Activated CD8-positive, alpha-beta T cell treated with anti-CD3 and anti-CD28 coated beads for 36 hours (primary cell): ENCODE results near the gene ALOX12B. TPM values are rescaled to one million over a fixed set of nuclear protein-coding genes. Genes with fewer than 3 reads are reported as not detected.
"Not testable (repeated sequence)": the region's sequence is repeated elsewhere in the genome, so short reads cannot be mapped to it uniquely, and the experiment has no call there.

Experiments used
- ATAC-seq: fragments of 200-7000 bp; cut with Tn5 transposase; one replicate; pipeline ENCODE4 v1.10.0; 2021; ENCODE audit warnings: mild to moderate bottlenecking, moderate library complexity
- CTCF ChIA-PET: fragments of 350-600 bp; sonication (Branson Sonifier 250); formaldehyde crosslinking; loops from one replicate; lab custom pipeline; 2021; ENCODE audit warnings: antibody characterized with exemption; lab: Charles Lee
- POLR2A ChIA-PET: fragments of 350-600 bp; sonication (Branson Sonifier 250); formaldehyde crosslinking; loops from one replicate; lab custom pipeline; 2021; ENCODE audit warnings: antibody characterized with exemption; lab: Charles Lee
- DNase-seq: peaks from one replicate; pipeline ENCODE4 v3.0.0-alpha.2; 2020
- H3K27ac Mint-ChIP-seq: one replicate; pipeline ENCODE4 v1.8.0; 2021; ENCODE audit warnings: mild to moderate bottlenecking, mixed read lengths
- H3K27me3 Mint-ChIP-seq: one replicate; pipeline ENCODE4 v1.8.0; 2021; ENCODE audit warnings: mixed read lengths
- H3K36me3 Mint-ChIP-seq: one replicate; pipeline ENCODE4 v1.8.0; 2021; ENCODE audit warnings: low read depth, mixed read lengths
- H3K4me1 Mint-ChIP-seq: one replicate; pipeline ENCODE4 v1.8.0; 2021; ENCODE audit warnings: low read depth, mixed read lengths
- H3K4me3 Mint-ChIP-seq: one replicate; pipeline ENCODE4 v1.8.0; 2021; ENCODE audit warnings: mild to moderate bottlenecking, moderate library complexity, mixed read lengths
- H3K9me3 Mint-ChIP-seq: one replicate; pipeline ENCODE4 v1.8.0; 2021; ENCODE audit warnings: mixed read lengths
- CTCF ChIP-seq: fragments of 200-600 bp; IDR thresholded peaks from one replicate; pipeline ENCODE4 v1.8.0; 2022; ENCODE audit warnings: antibody characterized with exemption, mild to moderate bottlenecking
- intact Hi-C: fragments of 100-400 bp; cut with micrococcal nuclease; formaldehyde crosslinking; loops from one replicate; pipeline ENCODE4 v1.10.0; 2022
- total RNA-seq, 2 experiments: library from RNA; stranded (reverse); gene quantifications; one replicate each; pipeline ENCODE4 v1.2.3, GENCODE V29; 2021

ALOX12B gene
- total RNA-seq, 2 experiments from 2014 or later = 4.3 to 5.2 TPM

- Mint-ChIP-seq H3K27ac (no peak overlapping the region), H3K27me3 (peaks cover 24% of the 10 kb centered on the region), H3K36me3 (no peaks in the 10 kb centered on the region), H3K4me1 (no peaks in the 10 kb centered on the region), H3K9me3 (no peaks in the 10 kb centered on the region), H3K4me3 (no peak overlapping the region)
- no peak for TF ChIP-seq CTCF
- DNase-seq = no peak
- CTCF ChIA-PET = interaction anchor here (0.6 to 9.8 kb wide), 35 partner anchors 9 to 206 kb away, joined by 3 to 162 read pairs (median 5); partner anchors contain the start of genes ALOX12B and ALOXE3
- no peak for ATAC-seq
- POLR2A ChIA-PET = interaction anchor here (0.9 to 3.5 kb wide), 6 partner anchors 9 to 76 kb away, joined by 3 to 18 read pairs (median 3); partner anchors contain the start of genes ALOX12B and ALOXE3
- intact Hi-C loops = loop anchor here (5.0 kb wide), 1 partner anchor 54 kb away; no protein-coding TSS in a partner anchor
Observed at GRCh38 chr17:8110907-8111306, 23.4 kb upstream of the ALOX12B start.

- intact Hi-C loops = loop anchor here (5.0 kb wide), 1 partner anchor 53 kb away; no protein-coding TSS in a partner anchor
- ChIA-PET POLR2A (interaction anchor here (0.9 to 3.5 kb wide), 6 partner anchors 9 to 76 kb away, joined by 3 to 18 read pairs (median 4); partner anchors contain the start of gene ALOXE3), CTCF (interaction anchor here (0.6 to 9.8 kb wide), 39 partner anchors 9 to 240 kb away, joined by 3 to 162 read pairs (median 4); partner anchors contain the start of genes ALOX12B, ALOXE3 and GUCY2D)
- H3K36me3 Mint-ChIP-seq = no peaks in the 10 kb centered on the region
- no peak overlapping the region for H3K4me3 Mint-ChIP-seq
- peak; percentile 14 for TF ChIP-seq CTCF
- no peak for DNase-seq
- peaks cover 20% of the 10 kb centered on the region for H3K27me3 Mint-ChIP-seq
- no peaks in the 10 kb centered on the region for H3K9me3 Mint-ChIP-seq
- H3K27ac Mint-ChIP-seq = no peak overlapping the region
- ATAC-seq = no peak
- no peaks in the 10 kb centered on the region for H3K4me1 Mint-ChIP-seq
Observed at GRCh38 chr17:8110456-8110804, 22.9 kb upstream of the ALOX12B start.

GRCh38 chr17:8109661-8110455 is 22.3 kb upstream of the ALOX12B start:
- H3K36me3 Mint-ChIP-seq = no peaks in the 10 kb centered on the region
- ATAC-seq = peak; percentile 98
- CTCF ChIA-PET = interaction anchor here (0.7 to 9.8 kb wide), 30 partner anchors 9 to 239 kb away, joined by 3 to 162 read pairs (median 5); partner anchors contain the start of genes ALOX12B, ALOXE3 and GUCY2D
- H3K27me3 Mint-ChIP-seq = peaks cover 15% of the 10 kb centered on the region
- TF ChIP-seq CTCF = peak; percentile 98
- H3K9me3 Mint-ChIP-seq = no peaks in the 10 kb centered on the region
- H3K4me1 Mint-ChIP-seq = no peaks in the 10 kb centered on the region
- intact Hi-C loops = loop anchor here (5.0 kb wide), 1 partner anchor 53 kb away; no protein-coding TSS in a partner anchor
- POLR2A ChIA-PET = interaction anchor here (0.9 to 3.5 kb wide), 6 partner anchors 10 to 77 kb away, joined by 3 to 18 read pairs (median 4); partner anchors contain the start of gene ALOXE3
- H3K27ac Mint-ChIP-seq = no peak overlapping the region
- H3K4me3 Mint-ChIP-seq = peak overlapping the region; percentile 19
- DNase-seq = peak; percentile 87

- Mint-ChIP-seq H3K27ac (no peak overlapping the region), H3K4me1 (no peaks in the 10 kb centered on the region), H3K9me3 (no peaks in the 10 kb centered on the region), H3K36me3 (no peaks in the 10 kb centered on the region), H3K27me3 (peaks cover 9% of the 10 kb centered on the region), H3K4me3 (no peak overlapping the region)
- CTCF ChIA-PET = interaction anchor here (0.7 to 9.8 kb wide), 20 partner anchors 8 to 198 kb away, joined by 3 to 162 read pairs (median 7); partner anchors contain the start of genes ALOXE3 and SLC25A35
- DNase-seq (no peak), ATAC-seq (no peak)
- TF ChIP-seq CTCF = no peak
- intact Hi-C loops = no loop called here
- POLR2A ChIA-PET = interaction anchor here (1.5 to 3.5 kb wide), 3 partner anchors 10 to 64 kb away, joined by 3 to 18 read pairs (median 8); partner anchors contain the start of gene ALOXE3
Observed at GRCh38 chr17:8108972-8109660, 21.6 kb upstream of the ALOX12B start.

GRCh38 chr17:8106980-8107379 is 19.5 kb upstream of the ALOX12B start:
- H3K9me3 Mint-ChIP-seq, H3K4me1 Mint-ChIP-seq, H3K27me3 Mint-ChIP-seq, H3K36me3 Mint-ChIP-seq, ATAC-seq, H3K27ac Mint-ChIP-seq, H3K4me3 Mint-ChIP-seq, intact Hi-C loops, DNase-seq: not testable (repeated sequence)
- ChIA-PET CTCF (interaction anchor here (1.3 to 9.8 kb wide), 5 partner anchors 12 to 46 kb away, joined by 4 to 162 read pairs (median 15); no protein-coding TSS in a partner anchor), POLR2A (interaction anchor here (0.7 kb wide), 1 partner anchor 35 kb away, joined by 3 read pairs; no protein-coding TSS in a partner anchor)
